HepG2 (cell line): ENCODE measurements around the gene STAC.

ENCODE experiments used
- ARNT ChIP-seq: fragments of 450-650 bp; IDR thresholded peaks from 2 replicates; pipeline ENCODE4 v1.6.1; 2017
- EZH2 ChIP-seq: conservative IDR thresholded peaks from 2 replicates; pipeline ENCODE4 v1.6.1; 2012; ENCODE audit warnings: mild to moderate bottlenecking, low read depth, low read length, moderate library complexity
- FLYWCH1 ChIP-seq: sonication (generic); formaldehyde crosslinking; IDR thresholded peaks from 2 replicates; pipeline ENCODE4 v1.8.1; 2023; ENCODE audit warnings: mild to moderate bottlenecking, missing genetic modification reagents
- GTF2F1 ChIP-seq: fragments of 150-350 bp; IDR thresholded peaks from 2 replicates; pipeline ENCODE4 v1.6.1; 2014; ENCODE audit warnings: low read length
- HOXD1 ChIP-seq: sonication (generic); formaldehyde crosslinking; IDR thresholded peaks from 2 replicates; pipeline ENCODE4 v1.5.0; 2020; ENCODE audit warnings: missing genetic modification reagents
- IKZF4 ChIP-seq: sonication (generic); formaldehyde crosslinking; IDR thresholded peaks from 2 replicates; pipeline ENCODE4 v1.5.1; 2020; ENCODE audit warnings: borderline replicate concordance, mild to moderate bottlenecking, low read depth, missing genetic modification reagents; ENCODE audit errors: not compliant biosample characterization
- NR2C2 ChIP-seq: sonication (generic); formaldehyde crosslinking; IDR thresholded peaks from 2 replicates; pipeline ENCODE4 v1.4.0; 2020; ENCODE audit warnings: missing genetic modification reagents, mild to moderate bottlenecking, moderate library complexity, borderline replicate concordance
- PHF20 ChIP-seq: sonication (generic); formaldehyde crosslinking; IDR thresholded peaks from 2 replicates; pipeline ENCODE4 v1.5.0; 2020; ENCODE audit warnings: mild to moderate bottlenecking, missing genetic modification reagents
- RARG ChIP-seq: sonication (generic); formaldehyde crosslinking; IDR thresholded peaks from 2 replicates; pipeline ENCODE4 v1.4.0; 2020; ENCODE audit warnings: low read depth, mild to moderate bottlenecking, missing genetic modification reagents
- SRF ChIP-seq: IDR thresholded peaks from 2 replicates; pipeline ENCODE4 v1.6.1; 2011; ENCODE audit warnings: mild to moderate bottlenecking, low read depth, low read length, moderate library complexity
- ZNF331 ChIP-seq: sonication (generic); formaldehyde crosslinking; IDR thresholded peaks from 2 replicates; pipeline ENCODE4 v1.4.0; 2020; ENCODE audit warnings: missing genetic modification reagents
- ZNF768 ChIP-seq: sonication (generic); formaldehyde crosslinking; IDR thresholded peaks from 2 replicates; pipeline ENCODE4 v1.4.0; 2020; ENCODE audit warnings: missing genetic modification reagents
- TF ChIP-seq, protein P1 (sequence below): sonication (generic); formaldehyde crosslinking; IDR thresholded peaks from 2 replicates; pipeline ENCODE4 v1.4.0; 2020; ENCODE audit warnings: missing genetic modification reagents
- TF ChIP-seq, protein P2 (sequence below): sonication (generic); formaldehyde crosslinking; IDR thresholded peaks from 2 replicates; pipeline ENCODE4 v1.4.0; 2020; ENCODE audit warnings: missing genetic modification reagents, mild to moderate bottlenecking, borderline replicate concordance

DNA sequence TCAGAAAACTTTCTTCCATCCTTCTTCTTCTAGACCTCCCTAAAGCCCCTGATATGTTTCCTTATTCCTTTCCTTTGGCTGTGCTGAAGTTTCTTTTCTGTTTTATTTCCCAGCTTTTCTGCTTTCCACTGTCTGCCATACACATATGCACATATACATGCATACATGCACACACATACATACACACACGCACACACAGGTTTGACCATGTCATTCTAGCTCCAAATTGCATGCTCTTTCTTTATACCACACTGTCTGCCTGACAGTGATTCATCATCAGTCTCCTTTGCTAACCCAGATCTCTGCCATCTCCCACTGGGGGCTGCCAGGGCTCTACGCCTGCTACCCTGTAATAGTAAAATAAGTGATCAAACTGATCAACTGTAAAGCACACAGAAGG, 181.3 kb downstream of the STAC start:
- no peak for TF ChIP-seq PHF20 (CRISPR knock-in tag)
- TF ChIP-seq, protein P1, sequence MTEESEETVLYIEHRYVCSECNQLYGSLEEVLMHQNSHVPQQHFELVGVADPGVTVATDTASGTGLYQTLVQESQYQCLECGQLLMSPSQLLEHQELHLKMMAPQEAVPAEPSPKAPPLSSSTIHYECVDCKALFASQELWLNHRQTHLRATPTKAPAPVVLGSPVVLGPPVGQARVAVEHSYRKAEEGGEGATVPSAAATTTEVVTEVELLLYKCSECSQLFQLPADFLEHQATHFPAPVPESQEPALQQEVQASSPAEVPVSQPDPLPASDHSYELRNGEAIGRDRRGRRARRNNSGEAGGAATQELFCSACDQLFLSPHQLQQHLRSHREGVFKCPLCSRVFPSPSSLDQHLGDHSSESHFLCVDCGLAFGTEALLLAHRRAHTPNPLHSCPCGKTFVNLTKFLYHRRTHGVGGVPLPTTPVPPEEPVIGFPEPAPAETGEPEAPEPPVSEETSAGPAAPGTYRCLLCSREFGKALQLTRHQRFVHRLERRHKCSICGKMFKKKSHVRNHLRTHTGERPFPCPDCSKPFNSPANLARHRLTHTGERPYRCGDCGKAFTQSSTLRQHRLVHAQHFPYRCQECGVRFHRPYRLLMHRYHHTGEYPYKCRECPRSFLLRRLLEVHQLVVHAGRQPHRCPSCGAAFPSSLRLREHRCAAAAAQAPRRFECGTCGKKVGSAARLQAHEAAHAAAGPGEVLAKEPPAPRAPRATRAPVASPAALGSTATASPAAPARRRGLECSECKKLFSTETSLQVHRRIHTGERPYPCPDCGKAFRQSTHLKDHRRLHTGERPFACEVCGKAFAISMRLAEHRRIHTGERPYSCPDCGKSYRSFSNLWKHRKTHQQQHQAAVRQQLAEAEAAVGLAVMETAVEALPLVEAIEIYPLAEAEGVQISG (CRISPR knock-in tag): no peak
- no peak for TF ChIP-seq HOXD1 (CRISPR knock-in tag)
- TF ChIP-seq ARNT: no peak
- TF ChIP-seq RARG: no peak
- no peak for TF ChIP-seq ZNF331 (CRISPR knock-in tag)
- TF ChIP-seq, protein P2, sequence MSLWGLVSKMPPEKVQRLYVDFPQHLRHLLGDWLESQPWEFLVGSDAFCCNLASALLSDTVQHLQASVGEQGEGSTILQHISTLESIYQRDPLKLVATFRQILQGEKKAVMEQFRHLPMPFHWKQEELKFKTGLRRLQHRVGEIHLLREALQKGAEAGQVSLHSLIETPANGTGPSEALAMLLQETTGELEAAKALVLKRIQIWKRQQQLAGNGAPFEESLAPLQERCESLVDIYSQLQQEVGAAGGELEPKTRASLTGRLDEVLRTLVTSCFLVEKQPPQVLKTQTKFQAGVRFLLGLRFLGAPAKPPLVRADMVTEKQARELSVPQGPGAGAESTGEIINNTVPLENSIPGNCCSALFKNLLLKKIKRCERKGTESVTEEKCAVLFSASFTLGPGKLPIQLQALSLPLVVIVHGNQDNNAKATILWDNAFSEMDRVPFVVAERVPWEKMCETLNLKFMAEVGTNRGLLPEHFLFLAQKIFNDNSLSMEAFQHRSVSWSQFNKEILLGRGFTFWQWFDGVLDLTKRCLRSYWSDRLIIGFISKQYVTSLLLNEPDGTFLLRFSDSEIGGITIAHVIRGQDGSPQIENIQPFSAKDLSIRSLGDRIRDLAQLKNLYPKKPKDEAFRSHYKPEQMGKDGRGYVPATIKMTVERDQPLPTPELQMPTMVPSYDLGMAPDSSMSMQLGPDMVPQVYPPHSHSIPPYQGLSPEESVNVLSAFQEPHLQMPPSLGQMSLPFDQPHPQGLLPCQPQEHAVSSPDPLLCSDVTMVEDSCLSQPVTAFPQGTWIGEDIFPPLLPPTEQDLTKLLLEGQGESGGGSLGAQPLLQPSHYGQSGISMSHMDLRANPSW (CRISPR knock-in tag): no peak
- no peak for TF ChIP-seq GTF2F1
- TF ChIP-seq NR2C2 (CRISPR knock-in tag): no peak
- TF ChIP-seq FLYWCH1 (CRISPR knock-in tag): no peak
- no peak for TF ChIP-seq IKZF4
- no peak for TF ChIP-seq SRF
- no peak for TF ChIP-seq ZNF768 (CRISPR knock-in tag)
- no peak for TF ChIP-seq EZH2
